SH-SY5Y (cell line): ENCODE results near the gene FYB1.

Experiments
- GATA2 ChIP-seq: IDR thresholded peaks from 2 replicates; pipeline ENCODE4 v1.6.1; 2011; ENCODE audit warnings: mild to moderate bottlenecking, low read depth, low read length
- GATA3 ChIP-seq: IDR thresholded peaks from 2 replicates; pipeline ENCODE4 v1.6.1; 2011; ENCODE audit warnings: low read depth, mild to moderate bottlenecking, low read length, moderate library complexity

DNA sequence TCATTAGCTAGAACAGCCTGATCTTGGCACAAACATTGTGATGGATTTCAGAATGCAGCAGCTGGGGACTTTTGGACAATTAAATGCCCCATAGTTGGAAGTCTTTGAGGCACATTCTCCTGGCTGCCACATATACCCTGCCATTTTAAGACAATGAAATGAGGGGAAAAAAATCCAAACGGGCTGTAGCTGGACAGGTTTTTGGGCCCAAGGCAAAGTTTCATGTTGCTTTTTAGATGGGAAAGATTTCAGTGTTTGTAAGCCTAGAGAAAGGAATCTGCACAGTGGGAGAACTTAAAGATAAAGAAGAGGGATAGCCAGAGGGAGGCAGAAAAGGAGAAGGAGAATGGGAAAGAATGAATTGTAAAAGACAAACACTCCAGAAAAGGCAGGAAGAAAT, 115.1 kb downstream of the FYB1 start:
- TF ChIP-seq GATA2 (no peak), GATA3 (no peak)
